Fibroblast of lung (primary cell): ENCODE measurements around the gene TAPBPL. TPM values are rescaled to one million over a fixed set of nuclear protein-coding genes. Genes with fewer than 3 reads are reported as not detected.
A peak's percentile ranks its signal among the peaks of the same experiment; 100 is the strongest.

Experiments used
- DNase-seq, 2 donors: peaks; one replicate each; pipeline versions ENCODE4 v3.0.0 to v3.0.0-alpha.2; 2010; ENCODE audit warnings: low read depth in 2 of 2
- H2AFZ ChIP-seq: 2 replicates; pipeline ENCODE4 v1.5.1; 2012; ENCODE audit warnings: low read length, control low read depth, inconsistent platforms
- H3K27ac ChIP-seq: 2 replicates; pipeline ENCODE4 v1.5.1; 2011; ENCODE audit warnings: low read length, control low read depth; ENCODE audit not compliant: insufficient read depth
- H3K27me3 ChIP-seq: 2 replicates; pipeline ENCODE4 v1.5.1; 2011; ENCODE audit warnings: mild to moderate bottlenecking, low read length; ENCODE audit not compliant: control insufficient read depth, insufficient read depth
- H3K36me3 ChIP-seq: 2 replicates; pipeline ENCODE4 v1.5.1; 2011; ENCODE audit warnings: low read length; ENCODE audit not compliant: control insufficient read depth, insufficient read depth
- H3K4me1 ChIP-seq: 2 replicates; pipeline ENCODE4 v1.5.1; 2011; ENCODE audit warnings: low read length; ENCODE audit not compliant: control insufficient read depth, insufficient read depth; ENCODE audit errors: extremely low read depth
- H3K4me2 ChIP-seq: 2 replicates; pipeline ENCODE4 v1.5.1; 2011; ENCODE audit warnings: low read length, control low read depth; ENCODE audit not compliant: insufficient read depth; ENCODE audit errors: extremely low read depth
- H3K4me3 ChIP-seq, 4 experiments: fragments of 200-600 bp in 1 of 4; sonication (generic) in 1 of 4; replicated peaks in 1 of 4; 2 replicates each; pipeline ENCODE4 v1.5.1; 2011 to 2016; ENCODE audit warnings: low read length in 4 of 4, low read depth in 3 of 4, mild to moderate bottlenecking in 3 of 4, control low read depth in 2 of 4, inconsistent platforms in 1 of 4, mixed read lengths in 1 of 4; ENCODE audit not compliant: insufficient read depth in 1 of 4; ENCODE audit errors: control extremely low read depth in 1 of 4
- H3K79me2 ChIP-seq: 2 replicates; pipeline ENCODE4 v1.5.1; 2012; ENCODE audit warnings: mild to moderate bottlenecking, low read length, inconsistent platforms; ENCODE audit not compliant: control insufficient read depth, insufficient read depth
- H3K9ac ChIP-seq: 2 replicates; pipeline ENCODE4 v1.5.1; 2011; ENCODE audit warnings: mild to moderate bottlenecking, low read length, control low read depth; ENCODE audit not compliant: insufficient read depth
- H3K9me3 ChIP-seq: 2 replicates; pipeline ENCODE4 v1.5.1; 2012; ENCODE audit warnings: low read depth, low read length; ENCODE audit not compliant: control insufficient read depth, insufficient read depth
- H4K20me1 ChIP-seq: 2 replicates; pipeline ENCODE4 v1.5.1; 2011; ENCODE audit warnings: low read length; ENCODE audit not compliant: control insufficient read depth, insufficient read depth; ENCODE audit errors: extremely low read depth
- EZH2 ChIP-seq: IDR thresholded peaks from 2 replicates; pipeline ENCODE4 v1.5.1; 2012; ENCODE audit warnings: low read length, control low read depth, mild to moderate bottlenecking; ENCODE audit errors: missing control alignments
- polyA plus RNA-seq, 2 donors: library from polyadenylated mRNA; depleted of rRNA in 1 of 2; stranded (reverse) in 1 of 2; unstranded in 1 of 2; fragments of >200 nt; gene quantifications; 2 replicates each; pipeline ENCODE4 v1.2.1, GENCODE V29; 2011 to 2012; ENCODE audit warnings: missing spikeins in 1 of 2
- total RNA-seq: library from RNA; depleted of rRNA; stranded (reverse); fragments of >200 nt; gene quantifications from 2 replicates; pipeline ENCODE4 v1.2.1, GENCODE V29; 2014
- TF ChIP-seq, protein P1 (sequence below), 2 donors: IDR thresholded peaks in 1 of 2; conservative IDR thresholded peaks in 1 of 2; 1 replicate in 1 of 2; 2 replicates in 1 of 2; pipeline ENCODE4 v1.5.1; 2011 to 2012; ENCODE audit warnings: low read length in 2 of 2, control low read depth in 1 of 2, inconsistent platforms in 1 of 2, low read depth in 1 of 2, mild to moderate bottlenecking in 1 of 2

TAPBPL gene
- total and polyA plus RNA-seq, 2 donors (not counting 1 experiment from before 2014, with no cell fraction given), result 14.0 to 17.3 TPM

DNA sequence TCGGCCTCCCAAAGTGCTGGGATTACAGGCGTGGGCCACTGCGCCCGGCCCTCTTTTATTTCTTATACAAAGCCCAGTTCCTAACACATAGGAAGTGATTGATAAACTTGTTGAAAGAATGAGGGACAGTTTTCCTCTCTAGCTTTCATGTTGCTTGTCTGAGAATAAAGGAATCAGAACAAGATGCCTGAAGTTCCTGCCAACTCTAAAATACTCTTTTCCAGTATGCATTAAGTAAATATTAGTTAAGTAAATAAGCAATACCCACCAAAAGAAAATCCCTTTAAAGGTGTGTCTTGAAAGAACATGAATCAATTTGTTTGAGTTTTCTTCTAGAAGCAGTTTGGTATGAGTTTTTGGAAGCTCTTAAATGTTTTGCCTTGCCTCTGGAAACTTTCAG, 31.5 kb upstream of the TAPBPL start:
- Histone ChIP-seq H3K9ac (no peak overlapping the region), H3K9me3 (no peaks in the 10 kb centered on the region), H2AFZ (no peak overlapping the region), H4K20me1 (no peaks in the 10 kb centered on the region), H3K4me2 (no peak overlapping the region), H3K4me1 (no peaks in the 10 kb centered on the region), H3K27me3 (no peaks in the 10 kb centered on the region), H3K79me2 (no peaks in the 10 kb centered on the region), H3K27ac (no peak overlapping the region), H3K4me3 (no peak overlapping the region), H3K36me3 (no peaks in the 10 kb centered on the region)
- TF ChIP-seq EZH2, result no peak
- TF ChIP-seq, protein P1, sequence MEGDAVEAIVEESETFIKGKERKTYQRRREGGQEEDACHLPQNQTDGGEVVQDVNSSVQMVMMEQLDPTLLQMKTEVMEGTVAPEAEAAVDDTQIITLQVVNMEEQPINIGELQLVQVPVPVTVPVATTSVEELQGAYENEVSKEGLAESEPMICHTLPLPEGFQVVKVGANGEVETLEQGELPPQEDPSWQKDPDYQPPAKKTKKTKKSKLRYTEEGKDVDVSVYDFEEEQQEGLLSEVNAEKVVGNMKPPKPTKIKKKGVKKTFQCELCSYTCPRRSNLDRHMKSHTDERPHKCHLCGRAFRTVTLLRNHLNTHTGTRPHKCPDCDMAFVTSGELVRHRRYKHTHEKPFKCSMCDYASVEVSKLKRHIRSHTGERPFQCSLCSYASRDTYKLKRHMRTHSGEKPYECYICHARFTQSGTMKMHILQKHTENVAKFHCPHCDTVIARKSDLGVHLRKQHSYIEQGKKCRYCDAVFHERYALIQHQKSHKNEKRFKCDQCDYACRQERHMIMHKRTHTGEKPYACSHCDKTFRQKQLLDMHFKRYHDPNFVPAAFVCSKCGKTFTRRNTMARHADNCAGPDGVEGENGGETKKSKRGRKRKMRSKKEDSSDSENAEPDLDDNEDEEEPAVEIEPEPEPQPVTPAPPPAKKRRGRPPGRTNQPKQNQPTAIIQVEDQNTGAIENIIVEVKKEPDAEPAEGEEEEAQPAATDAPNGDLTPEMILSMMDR (conservative IDR thresholded peaks at IDR 0.05 in 1 of 2, IDR thresholded peaks at IDR 0.05 in 1 of 2; ENCODE audit: low read depth in 1 of 2, low read length in 2 of 2), result no peak
- DNase-seq, result no peak

DNA sequence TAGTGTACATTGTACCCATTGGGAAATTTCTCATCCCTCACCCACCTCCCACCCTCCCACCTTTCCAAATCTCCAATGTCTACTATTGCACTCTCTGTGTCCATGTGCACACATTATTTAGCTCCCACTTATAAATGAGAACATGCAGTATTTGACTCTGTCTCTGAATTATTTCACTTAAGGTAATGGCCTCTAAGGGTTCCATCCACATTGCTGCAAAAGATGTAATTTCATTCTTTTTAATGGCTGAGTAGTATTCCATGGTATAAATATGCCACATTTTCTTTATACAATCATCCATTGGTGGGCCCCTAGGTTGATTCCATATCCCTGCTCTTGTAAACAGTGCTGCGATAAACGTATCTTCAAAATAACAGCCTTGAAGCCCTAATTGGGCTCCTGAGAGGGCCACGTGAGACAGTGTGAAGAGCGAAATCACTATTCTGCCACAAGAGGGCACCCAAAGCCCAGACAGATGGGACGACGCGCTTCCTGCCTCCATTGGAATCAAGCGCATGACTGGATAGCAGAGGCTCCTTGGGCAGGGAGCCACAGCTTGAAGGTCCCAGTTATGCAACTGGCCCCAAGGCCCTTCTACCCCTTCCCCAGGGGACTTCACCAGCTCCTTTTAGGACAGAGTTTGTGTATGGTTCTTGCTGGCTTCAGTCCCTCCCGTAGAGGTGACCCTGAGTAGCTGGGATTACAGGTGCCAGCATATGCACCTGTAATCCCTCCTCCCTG, 28.4 kb upstream of the TAPBPL start:
- Histone ChIP-seq H3K9ac (no peak overlapping the region), H3K4me3 (no peak overlapping the region), H3K9me3 (no peaks in the 10 kb centered on the region), H3K27ac (no peak overlapping the region), H3K36me3 (no peaks in the 10 kb centered on the region), H3K4me2 (no peak overlapping the region), H3K79me2 (no peaks in the 10 kb centered on the region), H3K4me1 (no peaks in the 10 kb centered on the region), H4K20me1 (no peaks in the 10 kb centered on the region), H3K27me3 (no peaks in the 10 kb centered on the region), H2AFZ (no peak overlapping the region)
- TF ChIP-seq, protein P1 (conservative IDR thresholded peaks at IDR 0.05 in 1 of 2, IDR thresholded peaks at IDR 0.05 in 1 of 2; ENCODE audit: low read depth in 1 of 2, low read length in 2 of 2), result peak; percentile 64 to 82
- TF ChIP-seq EZH2, result no peak
- peak; percentile 82 to 93 for DNase-seq

DNA sequence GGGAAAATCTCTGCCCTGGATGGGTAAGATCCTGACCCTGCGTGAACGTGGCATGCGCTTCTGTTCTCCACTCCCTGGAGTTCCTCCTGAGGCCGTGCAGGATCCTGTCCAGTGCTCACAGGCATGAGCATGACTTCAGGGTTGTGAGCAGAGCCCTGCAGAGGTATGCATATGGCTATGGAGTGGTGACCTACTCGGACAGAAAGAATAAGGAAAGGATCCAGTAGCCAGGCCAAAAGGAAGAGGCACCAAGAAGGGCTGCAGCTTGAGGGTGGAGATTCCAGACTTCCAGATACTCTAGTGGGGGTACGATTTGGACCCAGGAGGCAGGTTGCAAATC, 27.9 kb upstream of the TAPBPL start:
- H3K36me3 ChIP-seq, result no peaks in the 10 kb centered on the region
- DNase-seq, result no peak
- H4K20me1 ChIP-seq, result no peaks in the 10 kb centered on the region
- H2AFZ ChIP-seq, result no peak overlapping the region
- no peaks in the 10 kb centered on the region for H3K9me3 ChIP-seq
- no peak overlapping the region for H3K4me3 ChIP-seq
- no peak overlapping the region for H3K9ac ChIP-seq
- H3K27me3 ChIP-seq, result no peaks in the 10 kb centered on the region
- no peak for TF ChIP-seq EZH2
- TF ChIP-seq, protein P1 (conservative IDR thresholded peaks at IDR 0.05 in 1 of 2, IDR thresholded peaks at IDR 0.05 in 1 of 2; ENCODE audit: low read depth in 1 of 2, low read length in 2 of 2), result no peak
- no peak overlapping the region for H3K4me2 ChIP-seq
- H3K79me2 ChIP-seq, result no peaks in the 10 kb centered on the region
- H3K27ac ChIP-seq, result no peak overlapping the region
- no peaks in the 10 kb centered on the region for H3K4me1 ChIP-seq
